ENCODE results near the gene ZNF213. TPM values are rescaled to one million over a fixed set of nuclear protein-coding genes. Genes with fewer than 3 reads are reported as not detected.

ZNF213 gene
- total RNA-seq, 2 experiments from 2014 or later: 12.9 to 13.3 TPM

GRCh38 chr16:3141781-3142311 is 7.0 kb downstream of the ZNF213 start:
- ATAC-seq (ENCODE audit: low read depth): no peak
- peaks cover 8% of the 10 kb centered on the region for H3K36me3 Mint-ChIP-seq
- H3K27me3 Mint-ChIP-seq: no peaks in the 10 kb centered on the region
- H3K4me3 Mint-ChIP-seq: no peak overlapping the region
- POLR2A ChIA-PET: no interaction called here
- H3K9me3 Mint-ChIP-seq: no peaks in the 10 kb centered on the region
- no peak overlapping the region for H3K27ac Mint-ChIP-seq
- DNase-seq: no peak
- peaks cover 2% of the 10 kb centered on the region for H3K4me1 Mint-ChIP-seq

GRCh38 chr16:3142327-3142726 is 7.5 kb downstream of the ZNF213 start:
- Mint-ChIP-seq H3K9me3 (no peaks in the 10 kb centered on the region), H3K27me3 (no peaks in the 10 kb centered on the region), H3K27ac (no peak overlapping the region), H3K36me3 (peaks cover 8% of the 10 kb centered on the region), H3K4me1 (peaks cover 2% of the 10 kb centered on the region), H3K4me3 (no peak overlapping the region)
- DNase-seq (no peak), ATAC-seq (ENCODE audit: low read depth) (no peak)
- POLR2A ChIA-PET: no interaction called here

- Mint-ChIP-seq H3K9me3 (no peaks in the 10 kb centered on the region), H3K4me1 (peaks cover 2% of the 10 kb centered on the region), H3K27me3 (no peaks in the 10 kb centered on the region), H3K36me3 (peaks cover 8% of the 10 kb centered on the region), H3K4me3 (no peak overlapping the region), H3K27ac (no peak overlapping the region)
- DNase-seq (no peak), ATAC-seq (ENCODE audit: low read depth) (no peak)
- POLR2A ChIA-PET: no interaction called here
These were observed 7.9 kb downstream of the ZNF213 start for GRCh38 chr16:3142770-3143169.

- ATAC-seq (ENCODE audit: low read depth): no peak
- H3K4me1 Mint-ChIP-seq: no peaks in the 10 kb centered on the region
- no peaks in the 10 kb centered on the region for H3K9me3 Mint-ChIP-seq
- peaks cover 8% of the 10 kb centered on the region for H3K36me3 Mint-ChIP-seq
- H3K4me3 Mint-ChIP-seq: no peak overlapping the region
- H3K27ac Mint-ChIP-seq: no peak overlapping the region
- DNase-seq: no peak
- H3K27me3 Mint-ChIP-seq: no peaks in the 10 kb centered on the region
- POLR2A ChIA-PET: interaction anchor here (0.8 kb wide), 1 partner anchor 8 kb away, joined by 7 read pairs; the partner anchor contains the start of gene ZNF213
These were observed 8.4 kb downstream of the ZNF213 start for GRCh38 chr16:3143189-3143588.

GRCh38 chr16:3143598-3144320 is 8.9 kb downstream of the ZNF213 start:
- no peak for ATAC-seq (ENCODE audit: low read depth)
- POLR2A ChIA-PET: interaction anchor here (0.8 kb wide), 1 partner anchor 8 kb away, joined by 7 read pairs; the partner anchor contains the start of gene ZNF213
- no peaks in the 10 kb centered on the region for H3K9me3 Mint-ChIP-seq

GRCh38 chr16:3144321-3144983 is 9.6 kb downstream of the ZNF213 start:
- ATAC-seq (ENCODE audit: low read depth): no peak
- POLR2A ChIA-PET: no interaction called here
- H3K9me3 Mint-ChIP-seq: no peaks in the 10 kb centered on the region
- peaks cover 2% of the 10 kb centered on the region for H3K4me1 Mint-ChIP-seq
- no peak overlapping the region for H3K4me3 Mint-ChIP-seq
- peaks cover 6% of the 10 kb centered on the region for H3K36me3 Mint-ChIP-seq
- no peaks in the 10 kb centered on the region for H3K27me3 Mint-ChIP-seq
- DNase-seq: no peak
- no peak overlapping the region for H3K27ac Mint-ChIP-seq

More at GRCh38 chr16:3143598-3144320, 8.9 kb downstream of the ZNF213 start:
- H3K27me3 Mint-ChIP-seq: no peaks in the 10 kb centered on the region
- no peaks in the 10 kb centered on the region for H3K4me1 Mint-ChIP-seq
- peaks cover 8% of the 10 kb centered on the region for H3K36me3 Mint-ChIP-seq
- no peak overlapping the region for H3K4me3 Mint-ChIP-seq
- H3K27ac Mint-ChIP-seq: no peak overlapping the region
- no peak for DNase-seq

GRCh38 chr16:3145151-3145550 is 10.3 kb downstream of the ZNF213 start:
- Mint-ChIP-seq H3K36me3 (peaks cover 6% of the 10 kb centered on the region), H3K27me3 (no peaks in the 10 kb centered on the region), H3K4me3 (no peak overlapping the region), H3K4me1 (peaks cover 5% of the 10 kb centered on the region), H3K27ac (no peak overlapping the region), H3K9me3 (no peaks in the 10 kb centered on the region)
- ATAC-seq (ENCODE audit: low read depth) (no peak), DNase-seq (no peak)
- POLR2A ChIA-PET: interaction anchor here (1.0 to 1.1 kb wide), 2 partner anchors 10 to 13 kb away, joined by 3 read pairs; partner anchors contain the start of gene ZNF213

- Mint-ChIP-seq H3K27ac (no peak overlapping the region), H3K4me3 (no peak overlapping the region), H3K27me3 (no peaks in the 10 kb centered on the region), H3K9me3 (no peaks in the 10 kb centered on the region), H3K4me1 (peaks cover 7% of the 10 kb centered on the region), H3K36me3 (peaks cover 6% of the 10 kb centered on the region)
- DNase-seq (no peak), ATAC-seq (ENCODE audit: low read depth) (no peak)
- POLR2A ChIA-PET: interaction anchor here (1.0 to 1.1 kb wide), 2 partner anchors 11 to 12 kb away, joined by 3 read pairs; partner anchors contain the start of gene ZNF213
These were observed 10.8 kb downstream of the ZNF213 start for GRCh38 chr16:3145660-3146059.

- POLR2A ChIA-PET: interaction anchor here (0.6 to 5.7 kb wide), 5 partner anchors 11 to 1569 kb away, joined by 3 to 42 read pairs (median 4); partner anchors contain the start of gene ZNF213
- no peak for ATAC-seq (ENCODE audit: low read depth)
- Mint-ChIP-seq H3K4me3 (no peak overlapping the region), H3K36me3 (peaks cover 3% of the 10 kb centered on the region), H3K9me3 (no peaks in the 10 kb centered on the region), H3K27me3 (no peaks in the 10 kb centered on the region), H3K4me1 (peaks cover 15% of the 10 kb centered on the region), H3K27ac (no peak overlapping the region)
- no peak for DNase-seq
These were observed 12.4 kb downstream of the ZNF213 start for GRCh38 chr16:3147046-3147756.

GRCh38 chr16:3147757-3148104 is 12.9 kb downstream of the ZNF213 start:
- POLR2A ChIA-PET: interaction anchor here (0.6 to 5.7 kb wide), 5 partner anchors 11 to 1569 kb away, joined by 3 to 42 read pairs (median 5); partner anchors contain the start of gene ZNF213
- no peaks in the 10 kb centered on the region for H3K36me3 Mint-ChIP-seq
- peaks cover 20% of the 10 kb centered on the region for H3K4me1 Mint-ChIP-seq
- H3K27ac Mint-ChIP-seq: no peak overlapping the region
- H3K4me3 Mint-ChIP-seq: no peak overlapping the region
- H3K27me3 Mint-ChIP-seq: peaks cover 3% of the 10 kb centered on the region
- H3K9me3 Mint-ChIP-seq: no peaks in the 10 kb centered on the region
- DNase-seq: no peak
- no peak for ATAC-seq (ENCODE audit: low read depth)

- H3K36me3 Mint-ChIP-seq: no peaks in the 10 kb centered on the region
- H3K4me1 Mint-ChIP-seq: peaks cover 22% of the 10 kb centered on the region
- no peaks in the 10 kb centered on the region for H3K9me3 Mint-ChIP-seq
- peak overlapping the region; percentile 68 for H3K27ac Mint-ChIP-seq
- no peak for DNase-seq
- peaks cover 4% of the 10 kb centered on the region for H3K27me3 Mint-ChIP-seq
- no peak for ATAC-seq (ENCODE audit: low read depth)
- H3K4me3 Mint-ChIP-seq: peak overlapping the region; percentile 88
- POLR2A ChIA-PET: interaction anchor here (1.2 to 5.7 kb wide), 5 partner anchors 10 to 19 kb away, joined by 5 to 42 read pairs (median 8); partner anchors contain the start of gene ZNF213
These were observed 13.7 kb downstream of the ZNF213 start for GRCh38 chr16:3148256-3149192.

- no peaks in the 10 kb centered on the region for H3K36me3 Mint-ChIP-seq
- H3K4me1 Mint-ChIP-seq: peaks cover 22% of the 10 kb centered on the region
- H3K27ac Mint-ChIP-seq: peak overlapping the region; percentile 68
- no peak for DNase-seq
- no peaks in the 10 kb centered on the region for H3K9me3 Mint-ChIP-seq
- POLR2A ChIA-PET: interaction anchor here (0.5 to 5.7 kb wide), 7 partner anchors 10 to 102 kb away, joined by 3 to 42 read pairs (median 6); partner anchors contain the start of gene ZNF213
- ATAC-seq (ENCODE audit: low read depth): no peak
- H3K4me3 Mint-ChIP-seq: peak overlapping the region; percentile 88
- peaks cover 4% of the 10 kb centered on the region for H3K27me3 Mint-ChIP-seq
These were observed 14.3 kb downstream of the ZNF213 start for GRCh38 chr16:3149193-3149530.
